CD4-positive, alpha-beta T cell (primary cell): ENCODE results near the gene KIAA0753. TPM values are rescaled to one million over a fixed set of nuclear protein-coding genes. Genes with fewer than 3 reads are reported as not detected.
"Not testable (repeated sequence)": the region's sequence is repeated elsewhere in the genome, so short reads cannot be mapped to it uniquely, and the experiment has no call there.

Source experiments
- ATAC-seq: fragments of 200-7000 bp; cut with Tn5 transposase; one replicate; pipeline ENCODE4 v1.10.0; 2022; ENCODE audit warnings: mild to moderate bottlenecking; ENCODE audit not compliant: poor library complexity
- CTCF ChIA-PET: fragments of 350-600 bp; sonication (Branson Sonifier 250); formaldehyde crosslinking; loops from one replicate; lab custom pipeline; 2021; ENCODE audit warnings: antibody characterized with exemption, inconsistent platforms; lab: Charles Lee
- POLR2A ChIA-PET: fragments of 350-600 bp; sonication (Branson Sonifier 250); formaldehyde crosslinking; loops from one replicate; lab custom pipeline; 2021; ENCODE audit warnings: antibody characterized with exemption, inconsistent platforms; lab: Charles Lee
- DNase-seq, 14 experiments: peaks; one replicate each; pipeline ENCODE4 v3.0.0-alpha.2; 2013 to 2020; ENCODE audit warnings: mixed read lengths in 2 of 14
- H3K27ac ChIP-seq, 2 donors: one replicate each; pipeline versions ENCODE4 v1.5.1 to v1.7.0; 2013; ENCODE audit warnings: low read length in 2 of 2, low read depth in 1 of 2, mild to moderate bottlenecking in 1 of 2
- H3K27me3 ChIP-seq, 2 experiments: 1 replicate in 1 of 2; 2 replicates in 1 of 2; pipeline versions ENCODE4 v1.6.1 to v1.7.0; 2013; ENCODE audit warnings: low read length in 2 of 2, control low read depth in 1 of 2, mild to moderate bottlenecking in 1 of 2, moderate library complexity in 1 of 2; ENCODE audit not compliant: insufficient read depth in 2 of 2, control insufficient read depth in 1 of 2
- H3K36me3 ChIP-seq: one replicate; pipeline ENCODE4 v1.6.1; 2013; ENCODE audit warnings: low read length, control low read depth; ENCODE audit not compliant: insufficient read depth
- H3K4me1 ChIP-seq: one replicate; pipeline ENCODE4 v1.6.1; 2013; ENCODE audit warnings: low read length, control low read depth; ENCODE audit not compliant: insufficient read depth
- H3K4me3 ChIP-seq: one replicate; pipeline ENCODE4 v1.5.1; 2013; ENCODE audit warnings: mild to moderate bottlenecking, low read length, moderate library complexity
- H3K9me3 ChIP-seq, 2 experiments: 1 replicate in 1 of 2; 2 replicates in 1 of 2; pipeline versions ENCODE4 v1.6.1 to v1.7.0; 2013; ENCODE audit warnings: low read length in 2 of 2, mild to moderate bottlenecking in 2 of 2, control low read depth in 1 of 2, moderate library complexity in 1 of 2; ENCODE audit not compliant: control insufficient read depth in 1 of 2, insufficient read depth in 1 of 2
- H3K27ac Mint-ChIP-seq: one replicate; pipeline ENCODE4 v1.8.0; 2020; ENCODE audit warnings: mixed read lengths
- H3K27me3 Mint-ChIP-seq: one replicate; pipeline ENCODE4 v1.8.0; 2021; ENCODE audit warnings: mixed read lengths
- H3K36me3 Mint-ChIP-seq: one replicate; pipeline ENCODE4 v1.8.0; 2021; ENCODE audit warnings: low read depth, mixed read lengths
- H3K4me1 Mint-ChIP-seq: one replicate; pipeline ENCODE4 v1.8.0; 2021; ENCODE audit warnings: low read depth, mixed read lengths
- H3K4me3 Mint-ChIP-seq: one replicate; pipeline ENCODE4 v1.8.0; 2020; ENCODE audit warnings: mild to moderate bottlenecking, mixed read lengths
- H3K9me3 Mint-ChIP-seq: one replicate; pipeline ENCODE4 v1.8.0; 2020; ENCODE audit warnings: mixed read lengths
- intact Hi-C, 2 experiments: fragments of 100-400 bp; cut with DNase I in 1 of 2; cut with micrococcal nuclease in 1 of 2; formaldehyde crosslinking; loops; one replicate each; pipeline versions ENCODE4 v1.15.1 to v1.9.0; 2023 to 2025; cut with DNase I, micrococcal nuclease
- total RNA-seq, 174 experiments: library from RNA in 2 of 174; stranded (reverse) in 2 of 174; gene quantifications; one replicate each; pipeline ENCODE4 v1.2.3 and lab custom pipeline; 2021 to 2026
- TF ChIP-seq, protein P1 (sequence below): fragments of 200-600 bp; IDR thresholded peaks from one replicate; pipeline ENCODE4 v1.8.0; 2022; ENCODE audit warnings: antibody characterized with exemption, mild to moderate bottlenecking

Gene KIAA0753
- total RNA-seq, 2 experiments from 2014 or later = 8.9 to 11.7 TPM

DNA sequence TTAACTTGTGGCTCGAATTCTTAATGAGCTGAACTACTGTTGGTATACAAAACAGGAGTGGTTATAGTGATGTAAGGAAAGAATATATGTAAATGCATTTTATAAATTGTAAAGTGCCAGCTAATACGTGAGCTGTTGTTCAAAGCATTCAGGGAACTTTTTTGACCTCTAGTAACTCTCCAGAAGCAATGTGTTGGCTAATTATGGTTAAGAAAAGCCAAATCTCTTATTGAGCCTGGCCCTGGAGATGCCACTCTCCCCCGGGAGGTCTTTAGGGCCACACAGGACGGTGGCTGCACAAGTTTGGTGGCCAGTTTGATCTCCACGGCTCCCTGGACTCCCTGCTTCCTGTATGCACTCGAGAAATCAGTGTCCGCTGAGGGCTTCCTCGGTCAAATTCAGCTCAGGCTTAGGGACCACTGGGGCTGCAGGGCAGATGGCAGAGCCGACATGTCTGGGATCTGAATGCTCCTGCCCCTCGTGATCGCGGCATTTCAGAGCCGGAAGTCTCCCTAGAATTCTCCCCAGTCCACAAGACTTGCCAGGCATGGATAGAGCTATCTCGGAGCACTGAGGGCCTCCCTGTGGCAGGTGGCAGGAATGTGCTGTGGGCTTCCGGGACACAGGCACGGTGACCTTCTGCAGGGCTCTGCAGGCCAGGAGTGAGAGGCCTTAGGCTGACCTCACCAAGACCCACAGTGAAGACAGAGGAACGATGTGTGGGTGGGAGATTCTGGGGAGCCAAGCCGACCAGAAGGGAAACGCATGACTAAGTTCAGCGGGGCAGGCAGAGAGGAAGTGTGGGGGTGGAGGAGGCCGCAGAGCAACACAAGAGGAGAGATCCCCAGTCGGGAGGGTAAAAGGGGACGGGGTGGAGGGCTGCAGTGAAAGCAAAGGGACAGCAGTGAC, 65.6 kb downstream of the KIAA0753 start:
- peak in 7 of 14 experiments; percentile 9 to 54 (median 19) for DNase-seq
- no peaks in the 10 kb centered on the region for H3K27me3 Mint-ChIP-seq

DNA sequence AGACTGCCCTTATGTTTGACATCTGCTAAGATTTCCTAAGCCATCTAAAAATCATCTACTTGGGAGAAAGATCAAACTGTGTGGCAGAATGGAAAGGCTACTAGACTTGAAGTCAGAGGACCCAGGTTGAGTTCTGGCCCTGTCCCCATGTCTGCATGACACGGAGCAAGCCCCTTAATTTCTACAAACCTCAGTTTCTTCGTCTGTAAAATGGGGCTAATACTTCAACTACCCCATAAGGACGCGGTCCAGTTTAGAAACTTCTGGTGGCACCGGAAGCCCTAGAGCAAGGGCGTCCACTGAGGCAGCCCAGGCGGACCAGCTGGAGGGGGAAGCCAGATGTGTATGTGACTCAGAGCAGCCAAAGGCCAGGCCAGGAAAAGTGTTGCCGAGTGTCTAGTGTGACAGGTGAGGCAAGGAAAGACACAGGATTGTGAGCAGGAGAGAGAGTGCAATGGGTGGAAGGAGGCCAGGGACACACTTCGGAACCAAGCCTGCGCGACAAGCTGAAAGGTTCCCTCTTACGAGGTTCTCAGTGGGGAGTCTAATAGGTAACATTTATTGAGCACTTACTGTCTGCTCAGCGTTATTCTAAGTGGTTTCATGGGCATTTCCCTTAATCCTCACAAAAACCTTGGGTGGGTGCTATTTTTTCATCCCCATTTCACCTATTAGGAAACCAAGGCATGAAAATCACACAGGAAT, 66.4 kb downstream of the KIAA0753 start:
- Mint-ChIP-seq H3K4me1 (peaks cover 15% of the 10 kb centered on the region), H3K4me3 (no peak overlapping the region), H3K36me3 (peaks cover 18% of the 10 kb centered on the region), H3K9me3 (no peaks in the 10 kb centered on the region), H3K27ac (no peak overlapping the region), H3K27me3 (no peaks in the 10 kb centered on the region)
- no peaks in the 10 kb centered on the region for H3K27me3 ChIP-seq
- H3K4me3 ChIP-seq = no peak overlapping the region
- intact Hi-C loops = loop anchor here in 1 of 2 experiments (5.0 kb wide), 1 partner anchor 52 kb away; no protein-coding TSS in a partner anchor
- DNase-seq (no peak), ATAC-seq (no peak)
- H3K27ac ChIP-seq = no peak overlapping the region
- peaks cover 5% of the 10 kb centered on the region for H3K36me3 ChIP-seq
- H3K4me1 ChIP-seq = peaks cover 16% of the 10 kb centered on the region
- no peaks in the 10 kb centered on the region for H3K9me3 ChIP-seq
- TF ChIP-seq, protein P1, sequence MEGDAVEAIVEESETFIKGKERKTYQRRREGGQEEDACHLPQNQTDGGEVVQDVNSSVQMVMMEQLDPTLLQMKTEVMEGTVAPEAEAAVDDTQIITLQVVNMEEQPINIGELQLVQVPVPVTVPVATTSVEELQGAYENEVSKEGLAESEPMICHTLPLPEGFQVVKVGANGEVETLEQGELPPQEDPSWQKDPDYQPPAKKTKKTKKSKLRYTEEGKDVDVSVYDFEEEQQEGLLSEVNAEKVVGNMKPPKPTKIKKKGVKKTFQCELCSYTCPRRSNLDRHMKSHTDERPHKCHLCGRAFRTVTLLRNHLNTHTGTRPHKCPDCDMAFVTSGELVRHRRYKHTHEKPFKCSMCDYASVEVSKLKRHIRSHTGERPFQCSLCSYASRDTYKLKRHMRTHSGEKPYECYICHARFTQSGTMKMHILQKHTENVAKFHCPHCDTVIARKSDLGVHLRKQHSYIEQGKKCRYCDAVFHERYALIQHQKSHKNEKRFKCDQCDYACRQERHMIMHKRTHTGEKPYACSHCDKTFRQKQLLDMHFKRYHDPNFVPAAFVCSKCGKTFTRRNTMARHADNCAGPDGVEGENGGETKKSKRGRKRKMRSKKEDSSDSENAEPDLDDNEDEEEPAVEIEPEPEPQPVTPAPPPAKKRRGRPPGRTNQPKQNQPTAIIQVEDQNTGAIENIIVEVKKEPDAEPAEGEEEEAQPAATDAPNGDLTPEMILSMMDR = no peak
- POLR2A ChIA-PET = no interaction called here
- CTCF ChIA-PET = no interaction called here

More for the DNA sequence above, 65.6 kb downstream of the KIAA0753 start:
- Mint-ChIP-seq H3K4me1 (peaks cover 15% of the 10 kb centered on the region), H3K27ac (peak overlapping the region; percentile 4), H3K4me3 (no peak overlapping the region), H3K9me3 (no peaks in the 10 kb centered on the region), H3K36me3 (peaks cover 24% of the 10 kb centered on the region)
- H3K27me3 ChIP-seq = no peaks in the 10 kb centered on the region
- ChIA-PET CTCF (no interaction called here), POLR2A (no interaction called here)
- no peaks in the 10 kb centered on the region for H3K9me3 ChIP-seq
- H3K27ac ChIP-seq = no peak overlapping the region
- H3K36me3 ChIP-seq = peaks cover 10% of the 10 kb centered on the region
- TF ChIP-seq, protein P1 = no peak
- intact Hi-C loops = loop anchor here in 1 of 2 experiments (5.0 kb wide), 1 partner anchor 53 kb away; no protein-coding TSS in a partner anchor
- peak; percentile 44 for ATAC-seq
- peaks cover 16% of the 10 kb centered on the region for H3K4me1 ChIP-seq
- no peak overlapping the region for H3K4me3 ChIP-seq

DNA sequence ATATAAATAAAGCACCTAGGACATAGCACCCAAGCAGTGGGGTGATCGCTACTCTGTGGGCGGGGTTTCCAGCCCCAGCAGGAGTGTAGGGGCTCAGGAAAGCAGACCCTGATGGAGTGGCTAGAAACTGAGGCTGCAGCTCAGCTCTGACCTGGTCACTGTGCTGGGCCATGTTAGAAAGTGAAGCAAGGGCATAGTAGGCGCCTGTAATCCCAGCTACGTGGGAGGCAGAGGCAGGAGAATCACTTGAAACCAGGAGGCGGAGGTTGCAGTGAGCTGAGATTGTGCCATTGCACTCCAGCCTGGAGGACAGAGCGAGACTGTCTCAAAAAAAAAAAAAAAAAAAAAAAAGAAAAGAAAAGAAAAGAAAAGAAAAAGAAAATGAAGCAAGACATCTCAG, 67.0 kb downstream of the KIAA0753 start:
- H3K4me3 ChIP-seq, H3K9me3 Mint-ChIP-seq, H3K27ac ChIP-seq, POLR2A ChIA-PET, H3K9me3 ChIP-seq, H3K27me3 ChIP-seq, H3K36me3 ChIP-seq, H3K27ac Mint-ChIP-seq, H3K4me3 Mint-ChIP-seq, H3K27me3 Mint-ChIP-seq, DNase-seq, ATAC-seq: not testable (repeated sequence)
- peaks cover 15% of the 10 kb centered on the region for H3K4me1 Mint-ChIP-seq
- intact Hi-C loops = loop anchor here in 1 of 2 experiments (5.0 kb wide), 1 partner anchor 51 kb away; no protein-coding TSS in a partner anchor
- H3K4me1 ChIP-seq = peaks cover 16% of the 10 kb centered on the region
- peaks cover 13% of the 10 kb centered on the region for H3K36me3 Mint-ChIP-seq
- CTCF ChIA-PET = interaction anchor here (0.7 kb wide), 1 partner anchor 321 kb away, joined by 3 read pairs; no protein-coding TSS in a partner anchor
